ENCODE results near the gene FURIN.

Gene FURIN

GRCh38 chr15:90877996-90878395 is 9.6 kb downstream of the FURIN start:
- Mint-ChIP-seq H3K9me3 (no peaks in the 10 kb centered on the region), H3K27me3 (ENCODE audit: low read depth) (no peaks in the 10 kb centered on the region), H3K4me3 (no peak overlapping the region), H3K4me1 (peaks cover 11% of the 10 kb centered on the region), H3K27ac (no peak overlapping the region), H3K36me3 (ENCODE audit: low read depth) (peaks cover 27% of the 10 kb centered on the region)
- TF ChIP-seq, protein P1, sequence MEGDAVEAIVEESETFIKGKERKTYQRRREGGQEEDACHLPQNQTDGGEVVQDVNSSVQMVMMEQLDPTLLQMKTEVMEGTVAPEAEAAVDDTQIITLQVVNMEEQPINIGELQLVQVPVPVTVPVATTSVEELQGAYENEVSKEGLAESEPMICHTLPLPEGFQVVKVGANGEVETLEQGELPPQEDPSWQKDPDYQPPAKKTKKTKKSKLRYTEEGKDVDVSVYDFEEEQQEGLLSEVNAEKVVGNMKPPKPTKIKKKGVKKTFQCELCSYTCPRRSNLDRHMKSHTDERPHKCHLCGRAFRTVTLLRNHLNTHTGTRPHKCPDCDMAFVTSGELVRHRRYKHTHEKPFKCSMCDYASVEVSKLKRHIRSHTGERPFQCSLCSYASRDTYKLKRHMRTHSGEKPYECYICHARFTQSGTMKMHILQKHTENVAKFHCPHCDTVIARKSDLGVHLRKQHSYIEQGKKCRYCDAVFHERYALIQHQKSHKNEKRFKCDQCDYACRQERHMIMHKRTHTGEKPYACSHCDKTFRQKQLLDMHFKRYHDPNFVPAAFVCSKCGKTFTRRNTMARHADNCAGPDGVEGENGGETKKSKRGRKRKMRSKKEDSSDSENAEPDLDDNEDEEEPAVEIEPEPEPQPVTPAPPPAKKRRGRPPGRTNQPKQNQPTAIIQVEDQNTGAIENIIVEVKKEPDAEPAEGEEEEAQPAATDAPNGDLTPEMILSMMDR (IDR thresholded peaks at IDR 0.05; ENCODE audit: unreplicated experiment in 3 of 3): no peak

GRCh38 chr15:90878660-90879059 is 10.3 kb downstream of the FURIN start:
- H3K36me3 Mint-ChIP-seq (ENCODE audit: low read depth): peaks cover 27% of the 10 kb centered on the region
- H3K4me3 Mint-ChIP-seq: no peak overlapping the region
- TF ChIP-seq, protein P1 (IDR thresholded peaks at IDR 0.05; ENCODE audit: unreplicated experiment in 3 of 3): no peak
- no peaks in the 10 kb centered on the region for H3K9me3 Mint-ChIP-seq
- H3K4me1 Mint-ChIP-seq: peaks cover 4% of the 10 kb centered on the region
- no peak overlapping the region for H3K27ac Mint-ChIP-seq
- no peaks in the 10 kb centered on the region for H3K27me3 Mint-ChIP-seq (ENCODE audit: low read depth)

GRCh38 chr15:90879730-90880366 is 11.5 kb downstream of the FURIN start:
- Mint-ChIP-seq H3K9me3 (no peaks in the 10 kb centered on the region), H3K4me3 (no peak overlapping the region), H3K36me3 (ENCODE audit: low read depth) (peaks cover 27% of the 10 kb centered on the region), H3K27ac (no peak overlapping the region), H3K4me1 (no peaks in the 10 kb centered on the region), H3K27me3 (ENCODE audit: low read depth) (no peaks in the 10 kb centered on the region)
- TF ChIP-seq, protein P1 (IDR thresholded peaks at IDR 0.05; ENCODE audit: unreplicated experiment in 3 of 3): no peak

DNA sequence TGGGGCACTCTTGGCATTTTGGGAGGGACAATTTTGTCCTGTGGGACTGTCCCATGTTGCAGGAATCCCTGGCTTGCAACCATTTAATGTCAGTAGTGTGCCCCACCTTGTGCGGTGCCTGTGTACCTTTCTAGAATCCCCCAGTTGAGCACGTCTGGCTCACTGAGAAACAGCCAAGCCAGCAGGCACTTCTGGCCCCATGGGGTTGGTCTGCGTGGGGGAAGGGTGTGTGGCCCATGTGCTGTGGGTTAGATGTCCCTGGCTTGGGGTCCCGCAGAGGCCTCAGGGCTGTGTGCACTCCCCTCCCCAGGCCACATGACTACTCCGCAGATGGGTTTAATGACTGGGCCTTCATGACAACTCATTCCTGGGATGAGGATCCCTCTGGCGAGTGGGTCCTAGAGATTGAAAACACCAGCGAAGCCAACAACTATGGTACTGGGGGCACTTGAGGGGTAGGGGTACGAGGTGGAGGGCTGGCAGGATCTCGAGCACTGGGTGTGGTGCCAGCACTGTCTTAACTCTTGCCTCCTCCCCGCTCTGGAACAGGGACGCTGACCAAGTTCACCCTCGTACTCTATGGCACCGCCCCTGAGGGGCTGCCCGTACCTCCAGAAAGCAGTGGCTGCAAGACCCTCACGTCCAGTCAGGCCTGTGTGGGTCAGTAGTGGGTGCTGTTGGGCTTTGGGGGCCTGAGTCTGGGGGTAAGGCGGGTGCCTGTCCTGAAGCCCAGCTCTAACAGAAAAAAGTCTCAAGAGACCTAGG is 12.2 kb downstream of the FURIN start:
- Mint-ChIP-seq H3K4me1 (peaks cover 1% of the 10 kb centered on the region), H3K27ac (no peak overlapping the region), H3K4me3 (no peak overlapping the region), H3K36me3 (ENCODE audit: low read depth) (peaks cover 27% of the 10 kb centered on the region), H3K27me3 (ENCODE audit: low read depth) (no peaks in the 10 kb centered on the region), H3K9me3 (no peaks in the 10 kb centered on the region)
- TF ChIP-seq, protein P1 (IDR thresholded peaks at IDR 0.05; ENCODE audit: unreplicated experiment in 3 of 3): no peak

DNA sequence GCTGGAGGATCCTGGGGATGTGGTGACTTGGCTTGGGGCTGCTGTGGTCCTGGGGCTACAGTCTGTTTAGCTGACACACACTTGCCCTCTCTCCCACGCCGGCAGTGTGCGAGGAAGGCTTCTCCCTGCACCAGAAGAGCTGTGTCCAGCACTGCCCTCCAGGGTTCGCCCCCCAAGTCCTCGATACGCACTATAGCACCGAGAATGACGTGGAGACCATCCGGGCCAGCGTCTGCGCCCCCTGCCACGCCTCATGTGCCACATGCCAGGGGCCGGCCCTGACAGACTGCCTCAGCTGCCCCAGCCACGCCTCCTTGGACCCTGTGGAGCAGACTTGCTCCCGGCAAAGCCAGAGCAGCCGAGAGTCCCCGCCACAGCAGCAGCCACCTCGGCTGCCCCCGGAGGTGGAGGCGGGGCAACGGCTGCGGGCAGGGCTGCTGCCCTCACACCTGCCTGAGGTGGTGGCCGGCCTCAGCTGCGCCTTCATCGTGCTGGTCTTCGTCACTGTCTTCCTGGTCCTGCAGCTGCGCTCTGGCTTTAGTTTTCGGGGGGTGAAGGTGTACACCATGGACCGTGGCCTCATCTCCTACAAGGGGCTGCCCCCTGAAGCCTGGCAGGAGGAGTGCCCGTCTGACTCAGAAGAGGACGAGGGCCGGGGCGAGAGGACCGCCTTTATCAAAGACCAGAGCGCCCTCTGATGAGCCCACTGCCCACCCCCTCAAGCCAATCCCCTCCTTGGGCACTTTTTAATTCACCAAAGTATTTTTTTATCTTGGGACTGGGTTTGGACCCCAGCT is 13.0 kb downstream of the FURIN start:
- Mint-ChIP-seq H3K4me3 (no peak overlapping the region), H3K9me3 (no peaks in the 10 kb centered on the region), H3K27me3 (ENCODE audit: low read depth) (no peaks in the 10 kb centered on the region), H3K27ac (no peak overlapping the region), H3K4me1 (peaks cover 10% of the 10 kb centered on the region), H3K36me3 (ENCODE audit: low read depth) (peaks cover 27% of the 10 kb centered on the region)
- TF ChIP-seq, protein P1 (IDR thresholded peaks at IDR 0.05; ENCODE audit: unreplicated experiment in 3 of 3): no peak

All from nephron (organoid).